ENCODE data around the gene SOX8. TPM values are rescaled to one million over a fixed set of nuclear protein-coding genes. Genes with fewer than 3 reads are reported as not detected.

SOX8 gene
- total RNA-seq, 1 experiment from 2014 or later: 0.47 TPM

- intact Hi-C loops (cut with micrococcal nuclease): no loop called here
- BruUV-seq (replicated peaks): no TSS peak
- H2AFZ ChIP-seq (ENCODE audit: low read length): no peak overlapping the region
- H3K4me3 ChIP-seq (ENCODE audit: low read length): no peak overlapping the region
- no peaks in the 10 kb centered on the region for H4K20me1 ChIP-seq (ENCODE audit: low read length)
- H3K79me2 ChIP-seq (ENCODE audit: low read length): no peaks in the 10 kb centered on the region
- ChIA-PET CTCF (no interaction called here), POLR2A (ENCODE audit: unreplicated experiment) (no interaction called here)
- H3K27ac ChIP-seq (ENCODE audit: low read length): no peak overlapping the region
- no peaks in the 10 kb centered on the region for H3K36me3 ChIP-seq (ENCODE audit: low read depth, low read length)
- no peaks in the 10 kb centered on the region for H3K4me1 ChIP-seq (ENCODE audit: insufficient read depth, low read length)
- DNase-seq (no peak), ATAC-seq (no peak)
- no peaks in the 10 kb centered on the region for H3K9me2 ChIP-seq (replicated peaks; ENCODE audit: low read length)
- TF ChIP-seq EZH2 (IDR thresholded peaks at IDR 0.05; ENCODE audit: low read length, unreplicated experiment) (no peak), EZH2phosphoT487 (IDR thresholded peaks at IDR 0.05; ENCODE audit: borderline replicate concordance, low read length) (no peak)
- TF ChIP-seq, protein P1, sequence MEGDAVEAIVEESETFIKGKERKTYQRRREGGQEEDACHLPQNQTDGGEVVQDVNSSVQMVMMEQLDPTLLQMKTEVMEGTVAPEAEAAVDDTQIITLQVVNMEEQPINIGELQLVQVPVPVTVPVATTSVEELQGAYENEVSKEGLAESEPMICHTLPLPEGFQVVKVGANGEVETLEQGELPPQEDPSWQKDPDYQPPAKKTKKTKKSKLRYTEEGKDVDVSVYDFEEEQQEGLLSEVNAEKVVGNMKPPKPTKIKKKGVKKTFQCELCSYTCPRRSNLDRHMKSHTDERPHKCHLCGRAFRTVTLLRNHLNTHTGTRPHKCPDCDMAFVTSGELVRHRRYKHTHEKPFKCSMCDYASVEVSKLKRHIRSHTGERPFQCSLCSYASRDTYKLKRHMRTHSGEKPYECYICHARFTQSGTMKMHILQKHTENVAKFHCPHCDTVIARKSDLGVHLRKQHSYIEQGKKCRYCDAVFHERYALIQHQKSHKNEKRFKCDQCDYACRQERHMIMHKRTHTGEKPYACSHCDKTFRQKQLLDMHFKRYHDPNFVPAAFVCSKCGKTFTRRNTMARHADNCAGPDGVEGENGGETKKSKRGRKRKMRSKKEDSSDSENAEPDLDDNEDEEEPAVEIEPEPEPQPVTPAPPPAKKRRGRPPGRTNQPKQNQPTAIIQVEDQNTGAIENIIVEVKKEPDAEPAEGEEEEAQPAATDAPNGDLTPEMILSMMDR (conservative IDR thresholded peaks at IDR 0.05; ENCODE audit: low read depth, low read length): no peak
- no peaks in the 10 kb centered on the region for H3K9me3 ChIP-seq (ENCODE audit: low read length)
- peaks cover 3% of the 10 kb centered on the region; the same call in 1 of the 2 replicates for H3K27me3 ChIP-seq (ENCODE audit: low read length)
- H3K4me2 ChIP-seq (ENCODE audit: low read length): no peak overlapping the region
- no peak overlapping the region for H3K9ac ChIP-seq (ENCODE audit: low read length)
- no peaks in the 10 kb centered on the region for H3F3A ChIP-seq (ENCODE audit: low read length, unreplicated experiment)
Measured at GRCh38 chr16:977081-977701, 4.4 kb upstream of the SOX8 start.

GRCh38 chr16:977896-978295 lies 3.7 kb upstream of the SOX8 start:
- Histone ChIP-seq H4K20me1 (ENCODE audit: low read length) (no peaks in the 10 kb centered on the region), H3K9ac (ENCODE audit: low read length) (no peak overlapping the region), H3K27me3 (ENCODE audit: low read length) (peaks cover 8% of the 10 kb centered on the region), H3K9me3 (ENCODE audit: low read length) (no peaks in the 10 kb centered on the region), H3K9me2 (replicated peaks; ENCODE audit: low read length) (no peaks in the 10 kb centered on the region), H3F3A (ENCODE audit: low read length, unreplicated experiment) (no peaks in the 10 kb centered on the region), H3K27ac (ENCODE audit: low read length) (no peak overlapping the region), H3K4me1 (ENCODE audit: insufficient read depth, low read length) (no peaks in the 10 kb centered on the region), H3K36me3 (ENCODE audit: low read depth, low read length) (no peaks in the 10 kb centered on the region), H2AFZ (ENCODE audit: low read length) (no peak overlapping the region), H3K4me3 (ENCODE audit: low read length) (no peak overlapping the region), H3K79me2 (ENCODE audit: low read length) (no peaks in the 10 kb centered on the region), H3K4me2 (ENCODE audit: low read length) (no peak overlapping the region)
- BruUV-seq (replicated peaks): no TSS peak
- TF ChIP-seq EZH2phosphoT487 (IDR thresholded peaks at IDR 0.05; ENCODE audit: borderline replicate concordance, low read length) (no peak), EZH2 (IDR thresholded peaks at IDR 0.05; ENCODE audit: low read length, unreplicated experiment) (no peak)
- TF ChIP-seq, protein P1 (conservative IDR thresholded peaks at IDR 0.05; ENCODE audit: low read depth, low read length): no peak
- CTCF ChIA-PET: no interaction called here
- ATAC-seq: no peak
- POLR2A ChIA-PET (ENCODE audit: unreplicated experiment): no interaction called here
- intact Hi-C loops (cut with micrococcal nuclease): no loop called here
- DNase-seq: no peak

GRCh38 chr16:978403-978802 lies 3.2 kb upstream of the SOX8 start:
- H3F3A ChIP-seq (ENCODE audit: low read length, unreplicated experiment): no peaks in the 10 kb centered on the region
- BruUV-seq (replicated peaks): no TSS peak
- ChIA-PET CTCF (no interaction called here), POLR2A (ENCODE audit: unreplicated experiment) (no interaction called here)
- H3K9me2 ChIP-seq (replicated peaks; ENCODE audit: low read length): no peaks in the 10 kb centered on the region
- intact Hi-C loops (cut with micrococcal nuclease): no loop called here
- H2AFZ ChIP-seq (ENCODE audit: low read length): no peak overlapping the region
- no peaks in the 10 kb centered on the region for H3K36me3 ChIP-seq (ENCODE audit: low read depth, low read length)
- H3K4me3 ChIP-seq (ENCODE audit: low read length): no peak overlapping the region
- no peaks in the 10 kb centered on the region for H3K4me1 ChIP-seq (ENCODE audit: insufficient read depth, low read length)
- no peak for DNase-seq
- no peaks in the 10 kb centered on the region for H4K20me1 ChIP-seq (ENCODE audit: low read length)
- H3K9ac ChIP-seq (ENCODE audit: low read length): no peak overlapping the region
- no peak overlapping the region for H3K4me2 ChIP-seq (ENCODE audit: low read length)
- no peak overlapping the region for H3K27ac ChIP-seq (ENCODE audit: low read length)
- no peaks in the 10 kb centered on the region for H3K9me3 ChIP-seq (ENCODE audit: low read length)
- ATAC-seq: no peak
- H3K27me3 ChIP-seq (ENCODE audit: low read length): peaks cover 8% of the 10 kb centered on the region
- no peaks in the 10 kb centered on the region for H3K79me2 ChIP-seq (ENCODE audit: low read length)
- TF ChIP-seq, protein P1 (conservative IDR thresholded peaks at IDR 0.05; ENCODE audit: low read depth, low read length): no peak
- TF ChIP-seq EZH2phosphoT487 (IDR thresholded peaks at IDR 0.05; ENCODE audit: borderline replicate concordance, low read length) (no peak), EZH2 (IDR thresholded peaks at IDR 0.05; ENCODE audit: low read length, unreplicated experiment) (no peak)

All from PC-3 (cell line).